Fibroblast of lung (primary cell): ENCODE measurements around the gene NRXN2.

Experiments
- CTCF ChIP-seq, 2 donors: IDR thresholded peaks in 1 of 2; conservative IDR thresholded peaks in 1 of 2; 1 replicate in 1 of 2; 2 replicates in 1 of 2; pipeline ENCODE4 v1.5.1; 2011 to 2012; ENCODE audit warnings: low read length in 2 of 2, control low read depth in 1 of 2, inconsistent platforms in 1 of 2, low read depth in 1 of 2, mild to moderate bottlenecking in 1 of 2
- EZH2 ChIP-seq: IDR thresholded peaks from 2 replicates; pipeline ENCODE4 v1.5.1; 2012; ENCODE audit warnings: low read length, control low read depth, mild to moderate bottlenecking; ENCODE audit errors: missing control alignments

- TF ChIP-seq EZH2 (no peak), CTCF (conservative IDR thresholded peaks at IDR 0.05 in 1 of 2, IDR thresholded peaks at IDR 0.05 in 1 of 2; ENCODE audit: low read depth in 1 of 2, low read length in 2 of 2) (no peak)
Measured at GRCh38 chr11:64768300-64768694, 45.3 kb upstream of the NRXN2 start.
